Measurements from ENCODE around the gene NLRC5.
"Not testable (repeated sequence)": the region's sequence is repeated elsewhere in the genome, so short reads cannot be mapped to it uniquely, and the experiment has no call there.

NLRC5 gene

DNA sequence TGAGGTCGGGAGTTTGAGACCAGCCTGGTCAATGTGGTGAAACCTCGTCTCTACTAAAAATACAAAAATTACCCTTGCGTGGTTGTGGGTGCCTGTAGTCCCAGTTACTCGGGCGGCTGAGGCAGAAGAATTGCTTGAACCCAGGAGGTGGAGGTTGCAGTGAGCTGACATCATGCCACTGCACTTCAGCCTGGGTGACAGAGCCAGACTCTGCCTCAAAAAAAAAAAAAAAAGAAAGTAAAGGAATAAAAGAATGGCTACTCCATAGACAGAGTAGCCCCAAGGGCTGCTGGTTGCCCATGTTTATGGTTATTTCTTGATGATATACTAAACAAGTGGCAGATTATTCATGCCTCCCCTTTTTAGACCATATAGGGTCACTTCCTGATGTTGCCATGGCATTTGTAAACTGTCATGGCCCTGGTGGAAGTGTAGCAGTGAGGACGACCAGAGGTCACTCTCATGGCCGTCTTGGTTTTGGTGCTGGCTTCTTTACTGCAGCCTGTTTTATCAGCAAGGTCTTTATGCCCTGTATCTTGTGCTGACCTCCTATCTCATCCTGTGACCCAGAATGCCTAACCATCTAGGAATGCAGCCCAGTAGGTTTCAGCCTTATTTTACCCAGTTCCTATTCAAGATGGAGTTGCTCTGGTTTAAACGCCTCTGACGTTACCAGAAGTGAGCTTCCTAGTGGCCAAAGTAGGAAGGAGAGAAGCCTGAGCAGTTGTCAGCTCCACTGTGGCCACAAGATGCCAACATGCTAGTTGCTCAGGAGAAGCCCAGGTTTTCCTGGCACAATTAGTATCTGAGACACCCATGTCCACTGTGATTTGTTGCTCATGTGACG is 120.1 kb downstream of the NLRC5 start:
- DNase-seq = not testable (repeated sequence)

DNA sequence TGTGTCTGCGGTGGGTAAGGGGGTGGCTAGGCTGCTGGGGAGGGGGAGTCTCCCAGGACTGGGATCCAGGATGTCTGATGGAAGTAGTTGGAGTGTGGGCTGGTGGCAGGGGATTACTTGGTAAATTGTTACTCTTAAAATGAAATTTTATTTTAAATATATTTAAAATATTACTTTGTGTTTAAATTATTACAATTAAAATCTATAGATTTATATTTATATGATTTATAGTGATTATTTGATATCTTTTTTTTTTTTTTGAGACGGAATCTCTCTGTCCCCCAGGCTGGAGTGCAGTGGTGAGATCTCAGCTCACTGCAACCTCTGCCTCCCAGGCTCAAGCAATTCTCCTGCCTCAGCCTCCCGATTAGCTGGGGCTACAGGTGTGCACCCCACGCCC is 121.6 kb downstream of the NLRC5 start:
- no peak for DNase-seq

DNA sequence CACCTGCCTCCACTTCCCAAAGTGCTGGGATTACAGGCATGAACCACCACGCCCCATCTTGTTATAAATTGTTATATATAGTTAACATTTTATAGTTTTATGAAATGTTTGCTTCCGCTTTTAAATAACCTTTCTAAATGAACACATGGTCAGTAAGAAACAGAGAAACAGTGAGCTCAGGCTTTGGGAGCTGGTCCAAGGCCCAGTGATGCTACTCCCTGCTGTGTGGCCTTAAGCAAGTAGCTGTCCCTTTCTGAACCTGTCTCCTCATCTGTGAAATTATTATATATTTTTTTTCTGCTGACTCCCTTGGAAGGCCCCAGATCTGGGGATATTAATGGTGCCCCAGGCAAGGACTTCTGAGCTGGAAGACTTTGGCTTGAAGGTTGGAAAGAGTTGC is 122.1 kb downstream of the NLRC5 start:
- DNase-seq = no peak

DNA sequence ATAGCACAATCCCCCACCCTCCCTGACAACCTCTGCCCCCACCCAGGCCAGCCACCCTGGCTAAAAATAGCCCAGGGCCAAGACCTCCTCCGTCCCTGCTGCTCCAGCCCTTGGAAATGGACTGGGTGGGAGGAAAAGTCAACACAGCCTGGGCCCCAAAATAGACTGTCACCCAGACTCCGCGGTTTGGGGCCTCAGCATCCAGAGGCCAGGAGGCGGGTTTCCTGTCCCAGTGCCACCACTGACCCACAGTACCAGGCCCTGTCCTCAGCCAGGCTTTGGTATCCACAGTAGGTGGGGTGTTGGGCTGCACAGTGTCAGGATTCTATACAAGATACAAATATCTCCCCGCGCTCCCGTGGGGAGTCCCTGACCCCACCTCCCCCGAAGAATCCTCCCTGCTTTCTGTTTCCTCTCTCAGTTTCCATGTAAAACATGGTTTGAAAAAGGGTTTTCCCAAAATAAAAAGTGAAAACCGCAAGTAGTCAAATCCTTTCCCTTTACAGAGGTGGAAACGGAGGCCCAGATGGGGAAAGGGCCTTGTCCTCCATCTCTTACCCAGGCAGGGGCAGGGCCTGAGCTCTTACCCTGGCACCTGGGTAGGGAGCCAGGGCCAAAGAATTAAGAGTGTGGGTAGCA is 123.2 kb downstream of the NLRC5 start:
- no peak for DNase-seq

DNA sequence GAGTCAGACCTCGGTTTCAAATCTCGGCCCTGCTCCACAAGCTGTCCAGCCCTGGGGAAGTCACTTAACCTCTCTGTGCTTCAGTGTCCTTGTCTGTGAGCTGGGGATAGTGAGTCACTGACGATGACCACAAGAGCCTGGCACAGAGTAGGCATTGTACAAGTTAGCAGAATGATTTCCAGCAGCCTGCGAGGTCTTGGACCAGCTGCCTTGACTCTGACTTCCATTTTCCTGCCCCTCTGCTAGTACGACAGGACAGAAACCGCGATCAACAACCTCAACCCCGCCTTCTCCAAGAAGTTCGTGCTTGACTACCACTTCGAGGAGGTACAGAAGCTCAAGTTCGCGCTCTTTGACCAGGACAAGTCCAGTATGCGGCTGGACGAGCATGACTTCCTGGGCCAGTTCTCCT is 123.7 kb downstream of the NLRC5 start:
- DNase-seq = no peak

DNA sequence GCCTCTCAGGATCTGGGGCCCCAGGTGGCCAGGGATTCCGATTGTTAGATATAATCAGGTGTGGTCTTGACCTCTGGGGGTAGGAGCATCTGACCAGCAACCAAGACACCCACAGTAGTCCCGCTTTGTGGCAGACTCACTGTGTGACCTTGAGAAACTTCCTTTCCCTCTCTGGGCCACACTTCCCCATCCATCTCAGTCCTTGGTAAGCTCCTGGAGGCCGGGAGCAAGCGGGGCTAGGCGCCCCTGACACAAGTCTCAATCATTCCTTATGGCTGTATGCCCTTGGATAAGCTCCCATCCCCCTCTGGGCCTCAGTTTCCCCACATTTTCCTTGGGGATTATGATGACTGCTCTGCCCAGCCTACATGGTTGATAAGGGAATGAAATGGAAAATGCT is 124.3 kb downstream of the NLRC5 start:
- no peak for DNase-seq

DNA sequence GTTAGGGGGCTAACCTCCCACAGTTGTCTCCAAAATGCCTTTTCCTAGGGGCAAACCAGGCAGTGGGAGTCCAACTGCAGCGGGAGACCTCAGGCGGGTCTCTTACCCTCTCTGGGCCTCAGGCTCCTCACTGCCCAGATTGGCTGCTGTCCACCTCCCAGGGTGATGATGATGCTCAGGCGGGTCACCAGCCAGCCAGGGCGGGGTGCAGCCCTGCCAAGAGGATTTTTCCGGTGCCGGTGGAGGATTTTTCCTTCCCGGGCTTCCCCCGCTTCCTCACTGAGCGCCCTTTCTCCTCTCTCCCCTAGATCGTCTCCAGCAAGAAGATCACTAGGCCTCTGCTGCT is 125.8 kb downstream of the NLRC5 start:
- no peak for DNase-seq

DNA sequence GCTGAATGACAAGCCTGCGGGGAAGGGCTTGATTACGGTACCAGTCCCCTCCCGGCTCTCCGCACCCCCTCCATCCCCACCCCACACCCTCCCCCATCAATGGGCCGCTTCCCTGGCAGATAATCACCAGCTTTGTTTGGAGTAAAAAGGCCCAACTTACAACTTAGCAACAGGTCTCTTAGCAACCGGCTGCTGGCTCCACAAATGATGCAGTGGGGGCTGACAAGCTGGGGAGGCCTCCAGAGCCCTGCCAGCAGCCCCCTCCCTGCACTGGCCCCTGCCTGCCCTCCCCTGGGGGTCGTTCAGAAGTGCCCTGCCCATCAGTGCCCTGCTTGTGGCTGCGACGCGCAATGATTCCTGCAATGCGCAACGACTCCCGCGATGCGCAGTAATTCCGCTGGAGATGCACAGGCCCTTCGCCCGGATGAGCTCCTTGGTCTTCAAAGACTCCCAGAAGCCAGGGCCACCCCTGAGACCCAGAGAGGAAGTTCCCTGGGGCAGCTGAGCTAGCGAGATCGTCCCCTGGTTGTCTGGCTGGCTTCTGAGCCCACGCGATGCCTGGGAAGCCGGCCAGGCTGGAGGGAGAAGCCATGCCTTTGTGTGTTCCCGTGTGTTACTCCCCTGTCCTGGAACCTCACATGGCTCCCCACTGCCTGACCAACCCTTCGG is 126.3 kb downstream of the NLRC5 start:
- DNase-seq = no peak

DNA sequence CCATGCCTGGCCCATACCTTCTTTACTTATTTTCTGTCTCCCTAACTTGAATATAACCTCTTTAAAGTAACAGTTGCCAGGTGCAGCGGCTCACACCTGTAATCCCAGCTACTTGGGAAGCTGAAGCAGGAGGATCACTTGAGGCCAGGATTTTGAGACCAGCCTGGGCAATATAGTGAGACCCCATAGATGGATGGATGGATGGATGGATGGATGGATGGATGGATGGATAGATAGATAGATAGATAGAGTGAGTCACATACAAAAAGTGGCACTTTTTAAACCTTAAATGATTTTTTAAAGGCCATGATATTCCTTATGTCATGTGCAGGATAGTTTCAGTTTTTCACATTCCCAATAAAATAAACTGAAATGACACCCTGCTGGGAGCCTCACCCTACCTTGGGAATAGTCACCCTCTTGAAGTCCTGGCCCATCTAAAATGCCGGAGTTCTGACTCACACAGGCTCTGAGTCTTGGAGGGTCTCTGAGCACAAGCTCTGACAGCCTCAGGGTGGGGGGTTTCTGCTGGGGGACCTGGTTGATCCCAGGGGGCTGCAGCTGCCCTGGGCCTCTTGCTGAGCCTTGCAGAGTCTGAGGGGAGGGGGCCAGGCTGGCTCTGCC is 129.2 kb downstream of the NLRC5 start:
- DNase-seq = no peak

DNA sequence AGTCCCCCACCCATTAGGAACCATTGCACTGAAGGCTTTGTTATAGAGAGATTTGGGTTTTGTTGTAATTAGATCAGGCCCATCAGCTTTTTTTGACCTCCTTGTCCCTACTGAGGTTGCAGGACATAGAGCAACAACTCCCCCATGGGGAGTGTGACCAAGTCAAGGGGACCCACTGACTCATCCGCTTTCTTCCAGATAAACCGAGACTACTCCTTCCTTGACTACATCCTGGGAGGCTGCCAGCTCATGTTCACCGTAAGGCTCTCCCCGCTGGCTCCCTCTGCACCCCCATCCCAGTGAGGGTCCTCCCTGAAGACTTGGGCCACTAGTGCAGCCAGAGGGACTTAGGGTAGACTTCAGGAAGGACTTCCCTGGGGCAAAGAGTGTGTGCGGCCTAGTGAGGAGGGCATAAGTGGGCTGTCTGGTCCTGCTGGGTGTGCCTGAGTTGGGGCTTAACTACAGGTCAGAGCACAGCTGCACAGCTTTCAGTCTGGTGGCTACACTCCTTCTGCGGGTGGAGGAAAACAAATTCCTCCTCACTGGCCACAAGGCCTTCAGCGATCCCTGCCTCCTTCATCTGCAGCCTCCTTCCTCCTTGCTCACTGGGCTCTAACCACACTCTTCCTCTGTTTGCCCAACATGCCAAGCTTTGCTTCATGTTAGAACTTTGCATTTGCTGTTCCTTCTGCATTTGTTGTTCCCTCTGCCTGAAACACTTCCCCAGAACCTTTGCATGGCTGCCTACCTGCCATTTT is 134.0 kb downstream of the NLRC5 start:
- no peak for DNase-seq

DNA sequence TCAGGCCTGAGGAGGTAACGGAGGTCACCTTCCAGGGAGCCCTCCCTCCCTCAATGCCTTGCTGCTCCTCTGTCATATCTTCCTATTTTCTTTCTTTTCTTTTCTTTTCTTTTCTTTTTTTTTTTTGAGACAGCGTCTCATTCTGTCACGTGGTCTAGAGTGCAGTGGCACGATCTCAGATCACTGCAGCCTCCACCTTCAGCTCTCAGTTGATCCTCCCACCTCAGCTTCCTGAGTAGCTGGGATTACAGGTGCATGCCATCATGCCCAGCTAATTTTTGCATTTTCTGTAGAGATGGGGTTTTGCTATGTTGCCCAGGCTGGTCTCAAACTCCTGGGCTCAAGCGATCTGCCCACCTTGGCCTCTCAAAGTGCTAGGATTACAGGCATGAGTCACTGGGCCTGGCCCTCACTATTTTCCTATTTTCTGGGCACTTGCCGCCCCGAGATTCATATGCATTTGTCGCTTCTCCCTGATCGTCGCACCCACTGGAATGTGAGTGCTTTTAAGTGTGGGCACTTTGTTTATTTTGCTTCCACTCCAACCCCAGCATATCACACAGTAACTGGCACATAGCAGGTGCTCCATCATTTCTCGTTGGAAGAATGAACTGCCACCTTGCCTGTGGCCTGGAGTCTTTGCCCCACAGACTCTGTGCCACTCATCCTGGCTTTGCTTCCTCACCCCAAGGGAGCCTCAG is 134.8 kb downstream of the NLRC5 start:
- DNase-seq = no peak

DNA sequence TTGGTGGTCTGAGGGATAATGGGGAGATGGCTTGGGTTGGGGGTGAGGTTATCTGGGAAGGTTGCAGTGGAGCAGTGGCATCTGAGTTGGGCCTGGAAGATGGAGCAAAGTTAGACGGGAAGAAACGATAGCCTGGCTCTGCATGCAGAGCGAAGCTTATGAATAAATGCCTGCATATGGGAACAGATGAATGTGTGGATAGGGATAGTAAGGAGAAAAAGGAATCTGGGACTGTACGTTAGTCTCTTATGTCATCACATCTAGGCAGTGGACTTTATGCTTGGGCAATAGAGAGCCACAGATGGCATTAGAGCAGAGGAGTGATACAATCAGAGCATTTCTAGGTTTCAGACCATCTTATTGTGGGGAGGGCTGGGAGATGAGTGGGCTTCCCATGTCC is 136.0 kb downstream of the NLRC5 start:
- no peak for DNase-seq

DNA sequence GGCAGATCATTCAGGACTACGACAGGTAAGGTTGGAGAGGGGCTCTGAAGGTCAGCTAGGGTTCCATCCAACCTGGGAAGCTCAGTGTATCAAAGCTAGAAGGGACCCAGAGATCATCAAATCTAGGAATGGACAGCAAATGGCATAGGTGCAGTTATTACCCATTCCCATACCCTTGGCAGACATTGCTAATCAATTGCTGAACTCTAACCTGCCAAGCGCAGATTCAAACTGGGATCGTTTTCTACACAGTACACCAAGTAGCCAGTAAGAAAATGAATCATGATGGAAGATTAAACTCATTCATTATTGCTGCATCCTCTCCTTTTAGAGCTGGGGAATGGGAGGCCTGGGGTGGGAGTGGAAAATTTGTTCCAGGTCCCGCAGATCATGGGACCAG is 136.6 kb downstream of the NLRC5 start:
- DNase-seq = no peak

DNA sequence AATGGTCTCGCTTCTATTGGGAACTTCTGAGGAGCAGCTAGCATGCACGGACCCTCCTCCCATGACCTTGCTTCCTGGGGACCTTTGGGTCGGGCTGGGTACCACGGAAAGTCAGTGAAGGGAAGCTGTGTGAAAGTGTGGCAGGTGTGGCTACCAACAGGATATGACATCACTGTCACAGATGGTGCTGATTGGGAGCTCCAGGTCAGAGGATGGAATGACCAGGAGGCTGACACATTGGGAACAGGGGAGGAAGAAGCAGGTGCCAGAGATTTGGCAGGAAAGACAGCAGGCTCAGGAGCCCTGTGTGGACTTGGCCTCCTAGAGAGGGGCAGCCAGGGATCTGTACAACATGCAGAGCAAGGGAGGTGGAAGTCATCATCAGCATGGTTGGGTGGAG is 137.1 kb downstream of the NLRC5 start:
- no peak for DNase-seq

DNA sequence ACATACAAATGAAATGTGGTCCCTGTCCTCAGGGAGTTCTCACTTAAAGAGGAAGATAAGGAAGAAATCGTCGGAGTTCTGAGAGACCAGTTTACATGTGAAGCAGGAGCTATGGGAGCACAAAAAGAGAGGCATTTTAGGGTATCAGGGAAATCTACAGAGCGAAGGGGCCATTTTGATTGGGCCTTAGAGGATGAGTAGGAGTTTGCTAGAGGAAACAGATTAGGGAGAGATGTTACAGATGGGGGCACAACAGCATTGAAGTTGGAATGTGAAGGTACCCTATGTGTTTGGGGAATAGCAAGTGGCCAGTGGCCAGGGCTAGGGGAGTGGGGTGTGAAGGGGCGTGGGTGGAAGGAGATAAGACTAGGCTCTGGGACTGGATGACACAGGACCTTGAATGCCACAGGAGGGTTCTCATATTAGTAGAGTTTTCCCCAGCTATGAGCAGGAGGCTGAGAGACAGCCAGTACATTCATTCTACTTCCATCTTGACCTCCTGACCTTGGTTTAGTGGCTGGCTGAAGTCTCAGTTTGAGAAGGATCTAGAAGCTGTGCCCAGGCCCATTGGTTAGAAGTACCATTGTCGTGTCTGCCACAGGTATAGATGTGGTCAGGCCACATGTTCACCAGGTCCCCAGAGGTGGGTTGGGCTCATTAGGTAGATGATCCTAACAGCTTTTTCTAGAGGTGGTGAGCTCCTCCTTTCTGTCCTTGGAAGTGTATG is 137.8 kb downstream of the NLRC5 start:
- DNase-seq = no peak

DNA sequence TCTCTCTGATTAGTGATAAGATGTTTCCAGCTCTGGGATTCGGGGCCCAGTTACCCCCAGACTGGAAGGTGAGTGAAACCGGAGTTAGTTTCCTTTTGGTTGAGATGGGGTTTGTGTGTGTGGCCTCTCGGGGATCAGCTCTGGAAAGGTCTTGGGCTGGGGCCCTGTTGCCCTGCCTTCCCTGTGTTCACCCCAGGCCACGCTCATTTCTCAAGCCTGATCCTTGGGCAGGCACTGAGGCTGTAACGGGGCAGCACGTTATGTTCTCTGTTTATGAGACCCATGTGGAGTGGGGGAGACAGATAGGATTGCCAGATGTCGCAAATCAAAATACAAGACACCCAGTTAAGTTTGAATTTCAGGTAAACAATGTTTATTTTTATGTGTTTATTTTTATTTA is 138.5 kb downstream of the NLRC5 start:
- no peak for DNase-seq

DNA sequence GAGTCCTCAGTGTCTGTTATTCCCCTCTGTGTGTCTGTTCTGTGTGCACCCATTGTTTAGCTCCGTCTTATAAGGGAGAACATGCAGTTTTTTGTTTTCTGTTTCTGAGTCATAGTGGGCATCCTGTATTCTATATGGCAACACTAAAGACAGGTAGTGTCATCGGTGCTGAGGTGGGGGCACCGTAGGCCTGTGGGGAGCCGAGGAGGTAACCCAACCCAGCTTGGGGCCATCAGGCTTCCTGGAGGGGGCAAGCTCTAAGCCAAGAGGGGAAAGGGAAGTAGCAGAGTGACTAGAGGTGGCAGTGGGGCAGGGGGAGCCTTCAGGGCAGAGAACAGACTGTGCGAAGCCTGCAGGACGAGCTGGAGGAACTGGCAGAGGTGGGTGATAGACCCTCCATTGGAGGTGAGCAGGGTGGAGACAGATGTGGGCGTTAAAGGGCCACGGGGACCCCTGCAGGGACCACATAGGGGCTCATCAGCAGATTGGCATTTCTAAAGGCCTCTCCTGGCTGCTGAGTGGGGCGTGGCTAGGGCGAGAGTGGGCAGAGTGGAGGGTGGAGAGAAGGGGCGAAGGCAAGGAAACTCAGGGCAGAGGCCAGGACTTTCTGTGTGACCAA is 139.5 kb downstream of the NLRC5 start:
- no peak for DNase-seq

DNA sequence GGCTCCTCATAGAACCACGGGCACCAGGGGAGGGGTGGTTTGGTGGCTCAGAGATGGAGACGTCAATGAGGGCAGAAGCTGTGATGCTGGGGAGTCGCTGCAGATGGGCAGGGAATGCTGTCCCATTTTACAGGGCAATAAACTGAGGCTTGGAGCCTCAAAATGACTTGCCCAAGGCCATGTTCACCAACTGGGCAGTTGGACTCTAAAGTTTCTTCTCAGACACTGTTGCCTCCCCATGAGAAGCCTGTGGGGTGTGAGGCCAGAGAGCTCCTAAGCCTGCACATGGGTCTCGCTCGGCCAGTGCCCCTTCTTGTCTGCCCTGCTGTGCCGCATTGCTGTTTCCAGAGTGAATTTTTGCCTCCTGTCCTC is 141.6 kb downstream of the NLRC5 start:
- DNase-seq = no peak

DNA sequence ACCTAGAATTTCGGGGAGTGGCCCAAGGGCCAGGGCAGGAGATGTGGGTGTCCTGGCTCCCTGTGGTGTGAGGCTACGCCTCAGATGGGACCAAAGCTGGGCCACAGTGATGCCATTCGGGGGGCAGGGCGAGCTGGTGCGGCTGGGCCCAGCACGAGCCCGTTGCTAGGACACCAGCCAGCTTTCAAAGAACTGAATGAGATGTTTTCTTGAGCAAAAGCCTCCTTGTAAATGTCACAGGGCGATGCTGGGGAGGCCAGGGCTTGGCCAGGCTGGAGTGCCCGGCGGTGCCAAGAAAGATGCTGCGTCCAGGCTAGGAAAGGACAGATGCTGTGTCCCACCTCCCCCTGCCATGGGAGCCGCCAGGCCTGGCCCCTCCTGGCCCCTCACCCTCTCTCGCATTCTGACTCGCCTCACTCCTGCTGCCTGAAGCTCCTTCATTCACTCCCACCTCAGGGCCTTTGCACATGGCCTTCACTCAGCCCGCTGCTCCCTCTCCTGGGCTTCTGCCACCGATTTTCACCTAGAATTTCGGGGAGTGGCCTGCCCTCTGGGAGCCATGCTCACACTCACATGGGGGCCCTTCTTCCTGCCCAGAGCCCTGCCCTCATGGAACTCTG is 142.1 kb downstream of the NLRC5 start:
- DNase-seq = no peak

DNA sequence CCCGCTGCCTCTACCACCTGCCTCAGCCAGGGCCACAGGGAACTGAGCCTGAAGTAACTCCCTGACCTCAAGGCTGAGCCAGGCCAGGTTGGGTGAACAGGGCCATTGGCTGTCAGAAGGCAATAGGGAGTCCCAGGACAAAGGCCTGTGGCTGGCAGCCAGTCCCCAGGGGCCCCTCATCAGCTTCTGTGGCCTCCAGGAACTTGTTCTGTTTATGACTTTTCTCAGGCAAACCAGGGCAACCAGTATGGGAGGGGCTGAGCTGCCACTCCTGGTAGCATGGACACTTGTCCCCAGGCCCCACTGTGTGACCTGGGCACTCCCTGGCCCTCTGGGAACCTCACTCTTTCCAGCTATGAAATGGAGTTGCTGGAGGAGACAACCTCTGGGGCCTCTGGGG is 143.1 kb downstream of the NLRC5 start:
- no peak for DNase-seq

DNA sequence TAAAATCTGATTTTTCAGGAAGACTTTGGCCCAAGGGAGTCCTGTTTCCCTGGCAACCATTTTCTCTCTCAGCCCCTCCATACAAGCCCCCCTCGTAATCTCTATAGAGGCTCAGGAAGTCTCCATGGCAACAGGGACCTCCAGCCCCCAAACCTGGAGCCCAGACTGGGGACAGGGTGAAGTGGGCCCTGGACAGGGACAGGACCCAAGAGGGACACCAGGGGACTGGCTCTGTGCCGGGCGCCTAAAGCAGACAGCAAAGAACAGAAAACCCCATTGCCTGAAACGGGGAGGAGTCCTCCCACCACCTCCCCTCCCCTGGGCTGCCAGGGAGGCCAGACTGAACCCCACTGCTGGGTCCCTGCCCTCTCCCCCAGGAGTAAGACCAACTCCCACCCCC is 143.7 kb downstream of the NLRC5 start:
- no peak for DNase-seq

Data from NCI-H2029 treated with DMSO at 0.1 percent for 48 hours (cell line).